ENCODE data around the gene CACNA1G. TPM values are rescaled to one million over a fixed set of nuclear protein-coding genes. Genes with fewer than 3 reads are reported as not detected.

The CACNA1G gene
- total and polyA plus RNA-seq, 2 experiments from 2014 or later, result 19.0 to 46.1 TPM

DNA sequence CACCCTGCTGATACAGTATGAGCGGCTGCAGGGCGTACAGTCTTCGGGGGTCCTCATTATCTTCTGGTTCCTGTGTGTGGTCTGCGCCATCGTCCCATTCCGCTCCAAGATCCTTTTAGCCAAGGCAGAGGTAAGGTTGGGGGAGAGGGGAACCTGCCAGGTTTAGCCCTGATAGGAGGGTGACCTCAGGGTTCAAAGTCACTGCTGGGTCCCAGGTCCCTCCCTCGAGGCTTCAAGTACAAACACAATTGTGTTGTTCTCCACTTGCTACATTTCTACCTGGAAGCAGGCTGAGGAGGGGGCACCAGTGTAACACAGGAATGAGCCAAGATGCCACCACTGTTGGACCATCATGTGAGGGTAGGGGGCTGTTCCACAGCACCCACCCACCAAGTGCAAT is 96.5 kb downstream of the CACNA1G start:
- Histone ChIP-seq H3K9me3 (ENCODE audit: low read depth) (peaks cover 3% of the 10 kb centered on the region), H3K27me3 (no peaks in the 10 kb centered on the region), H3K27ac (no peak overlapping the region), H3K4me3 (no peak overlapping the region), H3K36me3 (no peaks in the 10 kb centered on the region), H3K4me1 (ENCODE audit: low read depth) (peaks cover 8% of the 10 kb centered on the region)
- DNase-seq (ENCODE audit: low read depth in 1 of 2, low spot score in 1 of 2), result no peak
- no peak for TF ChIP-seq CTCF (IDR thresholded peaks at IDR 0.05; ENCODE audit: low read depth, low read length)

- Histone ChIP-seq H3K4me3 (no peak overlapping the region), H3K36me3 (no peaks in the 10 kb centered on the region), H3K27me3 (no peaks in the 10 kb centered on the region), H3K27ac (no peak overlapping the region), H3K9me3 (ENCODE audit: low read depth) (peaks cover 2% of the 10 kb centered on the region), H3K4me1 (ENCODE audit: low read depth) (peaks cover 8% of the 10 kb centered on the region)
- TF ChIP-seq CTCF (IDR thresholded peaks at IDR 0.05; ENCODE audit: low read depth, low read length), result no peak
- DNase-seq (ENCODE audit: low read depth in 1 of 2, low spot score in 1 of 2), result no peak
Observed at GRCh38 chr17:50657627-50658026, 97.1 kb downstream of the CACNA1G start.

DNA sequence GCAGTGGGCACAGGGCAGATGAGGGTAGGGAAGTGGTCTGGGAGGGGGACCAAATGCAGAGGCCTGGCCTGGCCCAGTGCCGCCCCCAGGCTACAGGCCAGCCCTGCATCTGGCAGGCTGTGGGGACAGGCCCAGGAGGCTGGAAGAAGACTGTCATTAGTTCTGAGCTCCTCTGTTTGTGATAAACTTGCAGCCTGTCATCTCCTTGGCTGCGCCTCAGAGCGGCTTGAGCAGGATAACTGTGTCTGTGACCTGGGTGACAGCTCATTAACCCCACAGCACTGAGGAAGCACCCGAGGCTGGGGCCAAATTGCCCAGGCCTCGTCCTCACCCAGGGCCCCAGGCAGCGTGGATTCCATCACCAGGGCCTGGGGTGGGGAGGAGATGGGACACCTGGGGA is 98.1 kb downstream of the CACNA1G start:
- no peak overlapping the region for H3K27ac ChIP-seq

GRCh38 chr17:50659179-50659578 is 98.7 kb downstream of the CACNA1G start:
- no peak for DNase-seq (ENCODE audit: low read depth in 1 of 2, low spot score in 1 of 2)
- TF ChIP-seq CTCF (IDR thresholded peaks at IDR 0.05; ENCODE audit: low read depth, low read length), result no peak
- H3K9me3 ChIP-seq (ENCODE audit: low read depth), result no peaks in the 10 kb centered on the region

More for the DNA sequence above, 98.1 kb downstream of the CACNA1G start:
- Histone ChIP-seq H3K4me1 (ENCODE audit: low read depth) (peaks cover 8% of the 10 kb centered on the region), H3K36me3 (no peaks in the 10 kb centered on the region), H3K4me3 (no peak overlapping the region), H3K9me3 (ENCODE audit: low read depth) (no peaks in the 10 kb centered on the region), H3K27me3 (no peaks in the 10 kb centered on the region)
- DNase-seq (ENCODE audit: low read depth in 1 of 2, low spot score in 1 of 2), result no peak
- TF ChIP-seq CTCF (IDR thresholded peaks at IDR 0.05; ENCODE audit: low read depth, low read length), result no peak

GRCh38 chr17:50660042-50660886 is 99.7 kb downstream of the CACNA1G start:
- no peak for TF ChIP-seq CTCF (IDR thresholded peaks at IDR 0.05; ENCODE audit: low read depth, low read length)
- Histone ChIP-seq H3K36me3 (no peaks in the 10 kb centered on the region), H3K27me3 (no peaks in the 10 kb centered on the region), H3K4me3 (no peak overlapping the region), H3K4me1 (ENCODE audit: low read depth) (peaks cover 8% of the 10 kb centered on the region), H3K27ac (no peak overlapping the region), H3K9me3 (ENCODE audit: low read depth) (no peaks in the 10 kb centered on the region)
- peak in 1 of 2 donors; percentile 58 for DNase-seq (ENCODE audit: low read depth in 1 of 2, low spot score in 1 of 2)

More at GRCh38 chr17:50659179-50659578, 98.7 kb downstream of the CACNA1G start:
- Histone ChIP-seq H3K36me3 (no peaks in the 10 kb centered on the region), H3K27me3 (no peaks in the 10 kb centered on the region), H3K4me1 (ENCODE audit: low read depth) (peaks cover 8% of the 10 kb centered on the region), H3K27ac (no peak overlapping the region), H3K4me3 (no peak overlapping the region)

Data from cardiac muscle cell (in vitro differentiated cells and primary cell).